Transverse colon (tissue), 4 donors: ENCODE results near the gene APOC3. TPM values are rescaled to one million over a fixed set of nuclear protein-coding genes. Genes with fewer than 3 reads are reported as not detected.

Experiments
- DNase-seq: peaks from one replicate; pipeline ENCODE4 v3.0.0-alpha.2; 2019
- H3K27ac ChIP-seq, 4 donors: fragments of 200-600 bp; sonication (generic); 2 replicates each; pipeline ENCODE4 v1.5.1; 2016 to 2018; ENCODE audit warnings: inconsistent platforms in 4 of 4
- H3K27me3 ChIP-seq: fragments of 200-600 bp; sonication (generic); 2 replicates; pipeline ENCODE4 v1.5.1; 2017; ENCODE audit warnings: inconsistent platforms
- H3K36me3 ChIP-seq, 4 donors: fragments of 200-600 bp; sonication (generic); 2 replicates each; pipeline ENCODE4 v1.5.1; 2017 to 2019; ENCODE audit warnings: inconsistent platforms in 4 of 4
- H3K4me1 ChIP-seq, 4 donors: fragments of 200-600 bp; sonication (generic); 2 replicates each; pipeline ENCODE4 v1.5.1; 2017 to 2020; ENCODE audit warnings: inconsistent platforms in 4 of 4
- H3K4me3 ChIP-seq, 4 donors: fragments of 200-600 bp; sonication (generic); 1 replicate in 1 of 4; 2 replicates in 3 of 4; pipeline versions ENCODE4 v1.5.1 to v1.6.1; 2017 to 2019; ENCODE audit warnings: inconsistent platforms in 4 of 4
- H3K9me3 ChIP-seq, 2 donors: fragments of 200-600 bp; sonication (generic); 2 replicates each; pipeline ENCODE4 v1.5.1; 2017 to 2019; ENCODE audit warnings: inconsistent platforms in 2 of 2
- EP300 ChIP-seq: sonication (generic); formaldehyde crosslinking; IDR thresholded peaks from one replicate; pipeline ENCODE4 v1.6.1; 2017; ENCODE audit warnings: antibody characterized with exemption, low read depth
- POLR2A ChIP-seq: fragments of 450-650 bp; IDR thresholded peaks from one replicate; pipeline ENCODE4 v1.6.1; 2016; ENCODE audit warnings: antibody characterized with exemption, mild to moderate bottlenecking, moderate library complexity
- POLR2AphosphoS5 ChIP-seq, 3 donors: sonication (generic); formaldehyde crosslinking; IDR thresholded peaks; one replicate each; pipeline ENCODE4 v1.6.1; 2016; ENCODE audit warnings: antibody characterized with exemption in 3 of 3
- WGBS, 2 donors: methylation state at CpG; one replicate each; pipeline ENCODE4 v1.1.5; 2018; ENCODE audit warnings: low coverage in 1 of 2; 5-methylcytosine and 5-hydroxymethylcytosine counted together
- in situ Hi-C, 4 donors: fragments of 200-750 bp; cut with MboI; loops; one replicate each; pipeline versions ENCODE4 v1.15.0 to v1.15.1; 2017; ENCODE audit warnings: low sequenced_read_pairs in 3 of 4, low pct_ligation_motif_present in 1 of 4, low pct_unique_long_range_greater_than_20kb in 1 of 4
- intact Hi-C: fragments of 100-400 bp; cut with DNase I; formaldehyde crosslinking; loops from one replicate; pipeline ENCODE4 v1.15.1; 2023; ENCODE audit warnings: low total_unique reads
- total RNA-seq, 4 donors: library from RNA; depleted of rRNA; stranded (reverse); fragments of >200 nt; gene quantifications; one replicate each; pipeline ENCODE4 v1.1.0, GENCODE V29; 2016
- TF ChIP-seq, protein P1 (sequence below), 5 experiments: fragments of 200-600 bp in 3 of 5; fragments of 450-650 bp in 2 of 5; sonication (generic) in 3 of 5; IDR thresholded peaks; 1 replicate in 2 of 5; 2 replicates in 3 of 5; pipeline ENCODE4 v1.5.1; 2016 to 2017; ENCODE audit warnings: antibody characterized with exemption in 5 of 5, inconsistent platforms in 3 of 5, mild to moderate bottlenecking in 2 of 5, moderate library complexity in 1 of 5

Gene APOC3
- total RNA-seq, 4 donors from 2014 or later: 3.0 to 5.3 TPM; not detected in 2

DNA sequence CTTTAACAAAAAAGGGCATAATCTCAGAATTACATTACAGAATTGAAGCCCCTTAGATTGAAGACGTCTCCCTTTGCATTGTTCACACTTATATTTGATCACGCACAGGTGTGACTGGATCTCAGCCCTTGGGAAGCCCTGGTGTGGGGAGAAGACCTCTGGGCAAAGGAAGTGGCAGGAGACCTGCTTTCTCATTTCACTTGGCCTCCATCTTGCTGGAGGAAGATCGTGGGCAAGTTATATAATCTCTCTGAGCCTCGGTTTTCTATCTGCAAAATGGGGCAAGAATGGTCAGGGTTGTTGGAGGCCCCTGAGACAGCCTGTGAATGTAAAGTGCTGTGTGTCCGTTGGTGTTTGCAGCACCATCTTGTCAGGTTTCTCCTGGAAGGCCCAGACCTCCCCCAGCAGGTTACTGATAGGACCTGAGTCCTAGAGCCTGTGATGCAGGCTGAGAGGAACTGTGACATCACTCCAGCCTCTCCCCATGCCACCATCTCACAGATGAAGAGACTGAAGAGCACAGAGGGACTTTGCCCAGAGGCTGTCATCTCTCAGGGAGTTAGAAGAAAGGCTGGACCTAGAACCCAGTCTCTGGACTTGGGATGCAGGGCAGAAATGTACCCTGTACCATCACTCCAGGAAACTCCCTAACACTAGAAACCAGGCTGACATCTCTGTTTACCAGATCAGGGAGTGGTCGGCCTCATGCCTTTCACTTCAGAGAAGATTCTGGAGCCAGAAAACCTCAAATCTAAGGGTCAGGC is 8.8 kb downstream of the APOC3 start:
- no peak overlapping the region for H3K27ac ChIP-seq
- in situ Hi-C loops (no loop called here), intact Hi-C loops (no loop called here)
- WGBS, 2 donors: 82% methylated on average over 6 of the region's 6 CpGs; no CpG with 5 or more reads in 1 of the 2 donors
- DNase-seq: no peak
- no peaks in the 10 kb centered on the region for H3K9me3 ChIP-seq
- TF ChIP-seq, protein P1, sequence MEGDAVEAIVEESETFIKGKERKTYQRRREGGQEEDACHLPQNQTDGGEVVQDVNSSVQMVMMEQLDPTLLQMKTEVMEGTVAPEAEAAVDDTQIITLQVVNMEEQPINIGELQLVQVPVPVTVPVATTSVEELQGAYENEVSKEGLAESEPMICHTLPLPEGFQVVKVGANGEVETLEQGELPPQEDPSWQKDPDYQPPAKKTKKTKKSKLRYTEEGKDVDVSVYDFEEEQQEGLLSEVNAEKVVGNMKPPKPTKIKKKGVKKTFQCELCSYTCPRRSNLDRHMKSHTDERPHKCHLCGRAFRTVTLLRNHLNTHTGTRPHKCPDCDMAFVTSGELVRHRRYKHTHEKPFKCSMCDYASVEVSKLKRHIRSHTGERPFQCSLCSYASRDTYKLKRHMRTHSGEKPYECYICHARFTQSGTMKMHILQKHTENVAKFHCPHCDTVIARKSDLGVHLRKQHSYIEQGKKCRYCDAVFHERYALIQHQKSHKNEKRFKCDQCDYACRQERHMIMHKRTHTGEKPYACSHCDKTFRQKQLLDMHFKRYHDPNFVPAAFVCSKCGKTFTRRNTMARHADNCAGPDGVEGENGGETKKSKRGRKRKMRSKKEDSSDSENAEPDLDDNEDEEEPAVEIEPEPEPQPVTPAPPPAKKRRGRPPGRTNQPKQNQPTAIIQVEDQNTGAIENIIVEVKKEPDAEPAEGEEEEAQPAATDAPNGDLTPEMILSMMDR (IDR thresholded peaks at IDR 0.05): no peak
- TF ChIP-seq POLR2A: no peak
- TF ChIP-seq EP300: no peak
- no peak for TF ChIP-seq POLR2AphosphoS5 (IDR thresholded peaks at IDR 0.05)
- H3K4me1 ChIP-seq: peaks cover 0 to 17% (median 11%) of the 10 kb centered on the region in 4 donors
- H3K4me3 ChIP-seq: no peak overlapping the region
- peaks cover 0 to 2% (median under 1%) of the 10 kb centered on the region in 4 donors for H3K36me3 ChIP-seq
- H3K27me3 ChIP-seq: no peaks in the 10 kb centered on the region

- Histone ChIP-seq H3K4me1 (peaks cover 0 to 12% (median 9%) of the 10 kb centered on the region in 4 donors), H3K27ac (no peak overlapping the region)
- in situ Hi-C loops: no loop called here
Measured at GRCh38 chr11:116840224-116840745, 10.6 kb downstream of the APOC3 start.

GRCh38 chr11:116840746-116841296 is 11.1 kb downstream of the APOC3 start:
- in situ Hi-C loops (no loop called here), intact Hi-C loops (no loop called here)
- Histone ChIP-seq H3K27me3 (no peaks in the 10 kb centered on the region), H3K4me3 (no peak overlapping the region), H3K27ac (no peak overlapping the region), H3K36me3 (peaks cover 0 to 18% (median 7%) of the 10 kb centered on the region in 4 donors), H3K9me3 (no peaks in the 10 kb centered on the region), H3K4me1 (peaks cover 0 to 7% (median 4%) of the 10 kb centered on the region in 4 donors)
- TF ChIP-seq POLR2A (no peak), EP300 (no peak)
- WGBS, 2 donors: 77 to 89% methylated on average over 3 to 9 of the region's 9 CpGs
- DNase-seq: no peak

More at GRCh38 chr11:116840224-116840745, 10.6 kb downstream of the APOC3 start:
- no peak overlapping the region for H3K4me3 ChIP-seq
- no peaks in the 10 kb centered on the region for H3K9me3 ChIP-seq
- H3K27me3 ChIP-seq: no peaks in the 10 kb centered on the region
- H3K36me3 ChIP-seq: peaks cover 0 to 14% (median 6%) of the 10 kb centered on the region in 4 donors
- TF ChIP-seq EP300 (no peak), POLR2AphosphoS5 (IDR thresholded peaks at IDR 0.05) (no peak), POLR2A (no peak)
- TF ChIP-seq, protein P1 (IDR thresholded peaks at IDR 0.05): no peak
- no peak for DNase-seq
- intact Hi-C loops: no loop called here
- 40 to 80% methylated on average over 2 to 6 of the region's 6 CpGs for WGBS, 2 donors

DNA sequence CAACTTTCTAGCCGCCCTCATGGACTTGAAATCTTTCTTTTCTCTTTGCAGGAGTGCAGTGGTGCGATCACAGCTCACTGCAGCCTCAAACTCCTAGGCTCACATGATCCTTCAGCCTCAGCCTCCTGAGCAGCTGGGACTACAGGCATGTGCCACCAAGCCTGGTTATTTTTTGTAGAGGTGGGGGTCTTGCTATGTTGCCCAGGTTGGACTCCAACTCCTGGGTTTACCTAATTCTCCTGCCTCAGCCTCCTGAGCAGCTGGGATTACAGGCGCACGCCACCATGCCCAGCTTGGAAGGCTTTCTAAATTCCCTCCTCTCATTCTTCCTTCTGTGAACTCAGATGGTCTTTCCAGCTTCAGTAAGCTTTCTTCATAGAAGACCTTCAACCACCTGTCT is 12.4 kb downstream of the APOC3 start:
- 96% methylated on average over 4 of the region's 4 CpGs; no CpG with 5 or more reads in 1 of the 2 donors for WGBS, 2 donors
- no peak overlapping the region for H3K4me3 ChIP-seq
- no peak overlapping the region for H3K27ac ChIP-seq
- H3K27me3 ChIP-seq: no peaks in the 10 kb centered on the region
- peaks cover 0 to 31% (median 12%) of the 10 kb centered on the region in 4 donors for H3K36me3 ChIP-seq
- no peak for DNase-seq
- TF ChIP-seq EP300 (no peak), POLR2A (no peak), POLR2AphosphoS5 (IDR thresholded peaks at IDR 0.05) (no peak)
- TF ChIP-seq, protein P1 (IDR thresholded peaks at IDR 0.05): no peak
- H3K4me1 ChIP-seq: no peaks in the 10 kb centered on the region
- no peaks in the 10 kb centered on the region for H3K9me3 ChIP-seq
- intact Hi-C loops: no loop called here
- in situ Hi-C loops: no loop called here
